HFF-Myc (cell line): ENCODE measurements around the gene ARHGAP25.

Source experiments
- DNase-seq: peaks from one replicate; pipeline ENCODE4 v3.0.0-alpha.2; 2011; ENCODE audit warnings: low read depth; ENCODE audit errors: extremely low read depth
- H3K4me3 ChIP-seq: replicated peaks from 2 replicates; pipeline ENCODE4 v1.5.1; 2011; ENCODE audit warnings: low read depth, mild to moderate bottlenecking, control low read depth, low read length
- CTCF ChIP-seq: IDR thresholded peaks from 2 replicates; pipeline ENCODE4 v1.5.1; 2012; ENCODE audit warnings: mild to moderate bottlenecking, low read depth, low read length, control low read depth; ENCODE audit errors: missing control alignments

The ARHGAP25 gene

GRCh38 chr2:68768951-68769350 is 34.3 kb downstream of the ARHGAP25 start:
- TF ChIP-seq CTCF: no peak
- DNase-seq: no peak
- no peak overlapping the region for H3K4me3 ChIP-seq

DNA sequence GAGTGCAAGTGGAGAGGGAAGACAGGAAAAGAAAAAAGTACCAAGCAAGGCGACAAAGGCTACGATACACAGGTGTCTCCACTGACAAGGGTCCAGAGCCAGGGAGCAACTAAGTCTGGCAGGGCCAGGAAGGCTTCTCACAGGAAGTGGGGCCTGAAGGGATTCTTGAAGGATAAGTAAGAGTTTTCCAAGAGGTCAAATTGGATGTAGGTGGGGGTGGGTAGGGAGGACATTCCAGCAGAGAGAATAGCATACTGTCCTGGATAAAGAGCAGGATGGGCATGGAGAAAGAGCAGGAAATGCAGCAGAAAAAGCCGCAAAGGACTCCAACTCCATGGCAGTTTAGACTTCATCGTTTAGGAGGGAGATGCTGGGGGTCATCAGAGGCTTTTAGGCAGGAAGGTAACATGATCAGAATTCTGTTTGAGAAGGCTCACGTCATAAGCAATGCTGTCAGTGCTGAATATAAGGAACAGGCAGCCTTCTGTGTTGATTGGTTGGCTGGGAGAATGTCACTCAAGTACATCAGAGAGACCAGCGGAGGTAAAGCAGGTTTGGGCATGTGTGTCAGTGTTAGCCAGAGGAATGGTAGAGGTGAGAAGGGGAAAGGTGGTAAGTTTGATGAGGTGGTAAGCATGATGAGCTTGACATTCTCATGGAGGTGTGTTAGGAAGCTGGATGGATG is 35.1 kb downstream of the ARHGAP25 start:
- no peak overlapping the region for H3K4me3 ChIP-seq
- no peak for TF ChIP-seq CTCF
- no peak for DNase-seq

DNA sequence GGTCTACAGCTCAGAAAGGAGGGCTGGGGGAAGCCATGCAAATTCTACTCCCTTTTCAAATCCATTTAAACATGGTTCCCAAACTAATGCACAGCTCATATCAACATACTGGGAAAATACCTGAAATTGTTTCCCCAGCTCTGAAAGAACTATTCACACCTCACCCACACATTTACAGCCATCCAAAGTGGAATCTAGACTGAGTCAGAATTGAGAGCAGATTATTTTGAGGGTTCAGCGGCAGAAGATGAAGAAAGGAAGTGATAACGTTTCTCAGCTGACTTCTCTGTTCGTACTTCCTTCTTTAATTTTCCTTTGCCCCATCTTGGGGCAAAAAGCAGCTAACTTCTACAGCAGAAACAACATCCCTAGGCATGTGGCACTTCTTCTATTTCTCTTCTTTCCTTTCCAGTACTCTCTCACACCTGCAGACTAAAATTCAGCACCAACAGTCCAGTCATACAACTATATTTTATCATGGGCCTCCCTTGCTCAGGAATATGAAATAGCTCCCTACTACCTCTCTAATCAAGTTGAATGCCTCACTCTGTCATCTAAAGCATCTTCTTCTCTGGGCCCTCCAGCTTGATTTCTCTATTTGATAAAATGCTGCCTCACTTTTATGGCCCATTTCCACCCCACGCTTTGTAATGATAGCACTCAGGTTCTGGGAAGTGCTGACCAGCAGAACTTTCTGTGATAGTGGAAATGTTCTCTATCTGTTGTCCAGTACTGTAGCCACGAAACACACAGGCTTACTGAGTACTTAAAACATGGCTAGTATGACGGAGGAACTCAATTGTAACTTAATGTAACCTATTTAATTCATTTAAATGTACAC is 35.9 kb downstream of the ARHGAP25 start:
- no peak for TF ChIP-seq CTCF
- DNase-seq: no peak
- no peak overlapping the region for H3K4me3 ChIP-seq

DNA sequence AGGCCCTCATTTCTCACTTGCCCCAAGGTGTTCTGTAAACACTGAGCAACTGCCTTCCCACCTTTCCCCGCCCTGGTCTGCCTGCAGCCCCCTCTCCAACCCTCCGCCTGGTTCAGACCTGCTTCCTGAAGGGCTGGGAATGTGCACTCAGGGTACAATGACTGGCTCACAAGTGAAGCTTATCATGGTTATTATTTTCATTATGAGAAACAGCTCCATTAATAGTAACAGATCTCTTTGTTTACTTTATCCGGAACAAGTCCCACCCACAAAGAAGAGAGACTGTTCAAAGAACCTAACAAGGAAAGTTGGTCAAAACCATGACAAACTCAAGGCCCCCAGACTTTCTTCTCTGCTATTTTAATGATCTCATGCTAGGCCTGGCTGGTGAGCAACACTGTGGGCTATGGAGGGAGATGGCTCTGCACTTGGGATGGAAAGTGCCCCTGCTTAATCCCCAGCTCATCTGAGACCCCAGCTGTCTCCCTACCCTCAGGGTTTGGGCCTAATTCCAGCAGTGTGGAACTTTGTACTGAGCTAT is 36.7 kb downstream of the ARHGAP25 start:
- no peak for DNase-seq
- no peak for TF ChIP-seq CTCF
- no peak overlapping the region for H3K4me3 ChIP-seq

GRCh38 chr2:68772109-68772508 is 37.5 kb downstream of the ARHGAP25 start:
- DNase-seq: no peak
- no peak overlapping the region for H3K4me3 ChIP-seq
- TF ChIP-seq CTCF: no peak

GRCh38 chr2:68774569-68775271 is 40.1 kb downstream of the ARHGAP25 start:
- H3K4me3 ChIP-seq: no peak overlapping the region
- DNase-seq: no peak
- no peak for TF ChIP-seq CTCF
